Measurements from ENCODE around the gene CDK8.

CDK8 gene

GRCh38 chr13:26324294-26324693, 70.4 kb downstream of the CDK8 start:
- Histone ChIP-seq H3K79me2 (ENCODE audit: insufficient read depth, low read length) (no peaks in the 10 kb centered on the region), H3K27me3 (ENCODE audit: insufficient read depth, low read length) (no peaks in the 10 kb centered on the region), H3K9me2 (ENCODE audit: low read depth, low read length) (no peaks in the 10 kb centered on the region), H3F3A (ENCODE audit: insufficient read depth, low read length) (no peaks in the 10 kb centered on the region), H3K27ac (ENCODE audit: low read depth, low read length, poor library complexity, severe bottlenecking) (no peak overlapping the region), H3K9ac (ENCODE audit: low read length) (no peak overlapping the region), H3K9me3 (ENCODE audit: low read length) (no peaks in the 10 kb centered on the region), H3K4me1 (ENCODE audit: insufficient read depth, low read length, severe bottlenecking) (no peaks in the 10 kb centered on the region), H4K20me1 (ENCODE audit: insufficient read depth, low read length) (no peaks in the 10 kb centered on the region), H3K4me3 (ENCODE audit: low read depth, low read length, poor library complexity, severe bottlenecking) (no peak overlapping the region), H3K4me2 (ENCODE audit: low read length) (no peak overlapping the region), H3K36me3 (ENCODE audit: insufficient read depth, low read length) (no peaks in the 10 kb centered on the region), H2AFZ (ENCODE audit: low read length) (no peak overlapping the region)
- TF ChIP-seq EZH2 (IDR thresholded peaks at IDR 0.05; ENCODE audit: borderline replicate concordance, low read length) (no peak), CTCF (IDR thresholded peaks at IDR 0.05; ENCODE audit: low read length) (no peak)

- no peaks in the 10 kb centered on the region for H3K79me2 ChIP-seq (ENCODE audit: insufficient read depth, low read length)
- H3K4me3 ChIP-seq (ENCODE audit: low read depth, low read length, poor library complexity, severe bottlenecking): no peak overlapping the region
- no peaks in the 10 kb centered on the region for H3K27me3 ChIP-seq (ENCODE audit: insufficient read depth, low read length)
- TF ChIP-seq EZH2 (IDR thresholded peaks at IDR 0.05; ENCODE audit: borderline replicate concordance, low read length) (no peak), CTCF (IDR thresholded peaks at IDR 0.05; ENCODE audit: low read length) (no peak)
- no peak overlapping the region for H3K27ac ChIP-seq (ENCODE audit: low read depth, low read length, poor library complexity, severe bottlenecking)
- H3K4me2 ChIP-seq (ENCODE audit: low read length): no peak overlapping the region
- no peaks in the 10 kb centered on the region for H3F3A ChIP-seq (ENCODE audit: insufficient read depth, low read length)
- no peak overlapping the region for H3K9ac ChIP-seq (ENCODE audit: low read length)
- no peaks in the 10 kb centered on the region for H3K9me3 ChIP-seq (ENCODE audit: low read length)
- H3K9me2 ChIP-seq (ENCODE audit: low read depth, low read length): no peaks in the 10 kb centered on the region
- no peaks in the 10 kb centered on the region for H3K36me3 ChIP-seq (ENCODE audit: insufficient read depth, low read length)
- H3K4me1 ChIP-seq (ENCODE audit: insufficient read depth, low read length, severe bottlenecking): no peaks in the 10 kb centered on the region
- no peaks in the 10 kb centered on the region for H4K20me1 ChIP-seq (ENCODE audit: insufficient read depth, low read length)
- no peak overlapping the region for H2AFZ ChIP-seq (ENCODE audit: low read length)
Measured at GRCh38 chr13:26324867-26325266, 70.9 kb downstream of the CDK8 start.

- Histone ChIP-seq H3K9ac (ENCODE audit: low read length) (no peak overlapping the region), H3K4me1 (ENCODE audit: insufficient read depth, low read length, severe bottlenecking) (no peaks in the 10 kb centered on the region), H3K4me3 (ENCODE audit: low read depth, low read length, poor library complexity, severe bottlenecking) (no peak overlapping the region), H3K9me2 (ENCODE audit: low read depth, low read length) (no peaks in the 10 kb centered on the region), H4K20me1 (ENCODE audit: insufficient read depth, low read length) (no peaks in the 10 kb centered on the region), H2AFZ (ENCODE audit: low read length) (no peak overlapping the region), H3K27me3 (ENCODE audit: insufficient read depth, low read length) (no peaks in the 10 kb centered on the region), H3K36me3 (ENCODE audit: insufficient read depth, low read length) (no peaks in the 10 kb centered on the region), H3K27ac (ENCODE audit: low read depth, low read length, poor library complexity, severe bottlenecking) (no peak overlapping the region), H3F3A (ENCODE audit: insufficient read depth, low read length) (no peaks in the 10 kb centered on the region), H3K4me2 (ENCODE audit: low read length) (no peak overlapping the region), H3K79me2 (ENCODE audit: insufficient read depth, low read length) (no peaks in the 10 kb centered on the region), H3K9me3 (ENCODE audit: low read length) (no peaks in the 10 kb centered on the region)
- TF ChIP-seq CTCF (IDR thresholded peaks at IDR 0.05; ENCODE audit: low read length): no peak
- TF ChIP-seq EZH2 (IDR thresholded peaks at IDR 0.05; ENCODE audit: borderline replicate concordance, low read length): no peak
Measured at GRCh38 chr13:26325876-26326275, 71.9 kb downstream of the CDK8 start.
